ENCODE measurements around the gene EIF4EBP3.
"Not testable (repeated sequence)": the region's sequence is repeated elsewhere in the genome, so short reads cannot be mapped to it uniquely, and the experiment has no call there.

EIF4EBP3 gene

GRCh38 chr5:140579188-140579747, 31.8 kb downstream of the EIF4EBP3 start:
- DNase-seq: not testable (repeated sequence)

- no peak for DNase-seq
Measured at GRCh38 chr5:140587495-140587894, 40.0 kb downstream of the EIF4EBP3 start.

DNA sequence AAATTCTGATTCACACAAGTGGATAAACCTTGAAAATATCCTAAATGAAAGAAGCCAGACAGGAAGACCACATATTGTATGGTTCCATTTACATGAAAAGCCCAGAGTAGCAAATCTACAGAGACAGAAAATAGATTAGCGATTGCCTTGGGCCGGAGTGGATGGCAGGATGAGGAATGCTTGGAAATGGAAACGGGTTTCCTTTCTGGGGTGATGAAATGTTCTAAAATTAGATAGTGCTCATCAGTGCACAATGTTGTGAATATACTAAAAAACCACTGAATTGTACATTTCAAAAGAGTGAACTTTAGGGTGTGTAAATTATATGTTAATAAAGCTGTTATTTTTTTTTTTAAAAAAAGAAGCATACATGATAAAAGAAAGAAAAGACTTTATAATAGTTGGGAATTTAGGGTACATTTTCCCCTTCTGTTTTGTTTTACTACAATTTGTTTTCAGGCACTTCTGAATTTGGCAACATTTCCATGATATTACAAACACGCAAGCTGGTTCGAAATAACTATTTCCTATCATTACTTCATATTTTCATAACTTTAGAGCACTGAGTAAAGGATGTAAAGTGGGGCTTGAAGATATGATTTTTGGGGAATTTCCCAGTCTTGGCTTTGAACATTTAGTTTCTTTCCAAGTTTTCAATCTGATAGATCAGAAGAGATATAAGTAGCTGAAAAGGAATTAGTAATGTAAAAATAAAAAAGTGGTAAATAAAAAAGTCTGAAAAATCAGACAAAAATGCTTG, 41.0 kb downstream of the EIF4EBP3 start:
- DNase-seq: no peak

DNA sequence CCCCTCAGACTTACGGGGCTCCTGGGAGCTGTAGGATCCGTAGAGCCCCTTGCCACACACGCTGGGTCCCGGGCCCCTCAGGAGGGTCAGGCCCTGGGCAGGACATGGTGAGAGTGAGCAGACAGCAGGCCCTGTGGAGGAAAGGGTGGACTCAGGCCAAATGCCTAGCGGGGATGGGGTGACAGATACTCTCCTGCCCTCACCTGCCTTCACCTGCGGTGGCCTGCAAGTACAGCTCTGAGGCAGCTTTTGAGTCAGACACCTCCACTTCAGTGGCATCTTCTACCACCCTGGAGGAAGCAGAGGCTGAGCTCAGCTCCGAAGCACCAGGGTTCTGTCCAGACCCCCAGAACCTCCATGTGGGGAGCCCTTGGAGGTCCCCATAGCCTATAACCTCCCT, 43.4 kb downstream of the EIF4EBP3 start:
- no peak for DNase-seq

- DNase-seq: no peak
Measured at GRCh38 chr5:140591747-140592372, 44.4 kb downstream of the EIF4EBP3 start.

GRCh38 chr5:140593070-140593469, 45.6 kb downstream of the EIF4EBP3 start:
- not testable (repeated sequence) for DNase-seq

DNA sequence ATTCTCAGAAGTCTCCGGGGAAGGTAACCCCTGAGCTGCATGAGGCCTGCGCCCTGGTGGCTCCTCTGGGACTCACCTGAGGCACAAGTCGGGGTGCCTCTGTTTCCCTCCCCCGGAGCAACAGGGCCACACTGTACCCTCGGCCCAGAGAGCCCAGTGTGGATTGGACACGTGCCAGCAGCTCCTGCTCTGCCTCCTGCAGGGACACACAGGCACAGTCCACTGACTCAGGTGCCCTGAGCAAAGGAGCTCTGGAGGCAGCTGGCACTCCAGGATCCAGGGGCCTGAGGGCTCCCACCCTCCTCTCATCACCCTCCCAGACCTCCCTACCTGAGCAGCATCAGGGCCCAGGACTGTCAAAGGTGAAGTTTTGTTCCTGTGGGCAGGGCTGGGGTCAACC, 46.7 kb downstream of the EIF4EBP3 start:
- no peak for DNase-seq

DNA sequence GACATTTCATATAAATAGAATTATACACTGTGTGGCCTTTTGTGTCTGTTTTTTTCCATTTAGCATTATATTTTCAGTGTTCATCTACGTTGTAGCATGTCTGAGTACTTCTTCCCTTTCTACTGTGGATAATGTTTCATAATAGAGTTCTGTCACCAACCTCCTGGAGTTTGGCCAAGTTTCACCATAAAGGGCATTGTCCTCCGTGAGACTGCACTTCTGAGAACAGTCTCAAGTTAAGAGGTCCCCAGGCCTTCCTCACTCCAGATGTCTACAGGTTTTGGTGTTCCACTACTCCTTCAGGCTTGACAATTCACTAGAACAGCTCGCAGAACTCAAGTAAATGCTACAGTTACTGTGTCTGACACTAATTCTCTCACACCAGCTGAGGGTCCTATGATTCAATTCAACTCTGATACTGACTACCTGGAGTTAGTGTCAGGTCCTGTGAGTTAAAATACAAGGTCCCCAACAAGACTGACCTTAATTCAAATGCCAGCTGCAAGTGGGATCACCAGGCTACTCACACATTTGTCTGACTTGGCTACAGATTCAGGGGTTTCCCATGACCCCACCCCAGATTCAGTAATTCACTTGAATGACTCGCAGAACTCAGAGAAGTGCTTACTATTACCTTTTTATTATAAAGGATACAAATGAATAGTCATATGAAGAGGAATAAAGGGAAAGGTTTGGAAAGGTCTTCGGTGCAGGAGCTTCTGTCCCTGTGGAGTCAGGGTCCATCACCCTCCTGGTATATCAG, 48.3 kb downstream of the EIF4EBP3 start:
- DNase-seq: no peak

DNA sequence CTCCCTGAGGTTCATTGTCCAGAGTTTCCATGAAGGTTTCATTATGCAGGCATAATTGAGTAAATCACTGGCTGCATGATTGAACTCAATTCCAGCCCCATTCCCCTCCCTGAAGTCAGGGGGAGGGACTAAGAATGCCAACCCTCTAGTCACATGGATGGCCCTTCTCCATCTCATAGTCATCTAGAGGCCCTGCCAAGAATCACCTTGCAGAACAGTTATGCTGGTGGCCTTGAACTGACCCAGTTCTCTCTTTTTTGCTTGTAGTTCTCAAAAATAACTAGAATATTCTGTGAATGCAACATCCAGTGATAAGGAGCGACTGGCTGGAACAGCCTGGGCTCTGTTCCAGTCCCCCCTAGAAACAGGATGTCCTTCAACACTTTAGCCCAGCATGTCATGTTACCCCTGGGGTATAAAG, 48.9 kb downstream of the EIF4EBP3 start:
- no peak for DNase-seq

- DNase-seq: no peak
Measured at GRCh38 chr5:140598836-140599235, 51.4 kb downstream of the EIF4EBP3 start.

Measured in activated gamma-delta T cell (primary cell).